OCI-LY7 (cell line): Measurements from ENCODE around the gene FCMR.

Source experiments
- EZH2phosphoT487 ChIP-seq: fragments of 200-600 bp; sonication (generic); IDR thresholded peaks from 2 replicates; pipeline ENCODE4 v1.6.1; 2018; ENCODE audit warnings: low read depth, borderline replicate concordance, mild to moderate bottlenecking, mixed run types, antibody characterized with exemption, low read length, moderate library complexity, mixed read lengths
- TF ChIP-seq, protein P1 (sequence below): fragments of 200-600 bp; sonication (generic); conservative IDR thresholded peaks from 2 replicates; pipeline ENCODE4 v1.5.1; 2014; ENCODE audit warnings: mild to moderate bottlenecking, antibody characterized with exemption, low read length, moderate library complexity, mixed read lengths

DNA sequence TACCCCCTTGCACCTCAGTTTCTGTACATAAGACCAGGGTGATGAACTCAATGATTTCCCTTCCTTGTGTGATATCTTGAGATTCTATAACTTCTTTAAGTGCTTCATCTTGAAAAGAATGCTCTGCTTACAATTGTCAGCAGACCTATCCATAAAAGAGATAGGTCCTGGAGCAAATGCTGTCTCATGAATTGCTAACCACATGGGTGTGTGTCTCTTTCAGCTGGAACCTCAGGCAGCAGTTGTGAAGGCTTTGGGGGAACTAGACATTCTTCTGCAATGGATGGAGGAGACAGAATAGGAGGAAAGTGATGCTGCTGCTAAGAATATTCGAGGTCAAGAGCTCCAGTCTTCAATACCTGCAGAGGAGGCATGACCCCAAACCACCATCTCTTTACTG lies 53.5 kb downstream of the FCMR start:
- TF ChIP-seq, protein P1, sequence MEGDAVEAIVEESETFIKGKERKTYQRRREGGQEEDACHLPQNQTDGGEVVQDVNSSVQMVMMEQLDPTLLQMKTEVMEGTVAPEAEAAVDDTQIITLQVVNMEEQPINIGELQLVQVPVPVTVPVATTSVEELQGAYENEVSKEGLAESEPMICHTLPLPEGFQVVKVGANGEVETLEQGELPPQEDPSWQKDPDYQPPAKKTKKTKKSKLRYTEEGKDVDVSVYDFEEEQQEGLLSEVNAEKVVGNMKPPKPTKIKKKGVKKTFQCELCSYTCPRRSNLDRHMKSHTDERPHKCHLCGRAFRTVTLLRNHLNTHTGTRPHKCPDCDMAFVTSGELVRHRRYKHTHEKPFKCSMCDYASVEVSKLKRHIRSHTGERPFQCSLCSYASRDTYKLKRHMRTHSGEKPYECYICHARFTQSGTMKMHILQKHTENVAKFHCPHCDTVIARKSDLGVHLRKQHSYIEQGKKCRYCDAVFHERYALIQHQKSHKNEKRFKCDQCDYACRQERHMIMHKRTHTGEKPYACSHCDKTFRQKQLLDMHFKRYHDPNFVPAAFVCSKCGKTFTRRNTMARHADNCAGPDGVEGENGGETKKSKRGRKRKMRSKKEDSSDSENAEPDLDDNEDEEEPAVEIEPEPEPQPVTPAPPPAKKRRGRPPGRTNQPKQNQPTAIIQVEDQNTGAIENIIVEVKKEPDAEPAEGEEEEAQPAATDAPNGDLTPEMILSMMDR, result no peak
- no peak for TF ChIP-seq EZH2phosphoT487
